Measurements from ENCODE around the gene GPRIN1.
"Not testable (repeated sequence)": the region's sequence is repeated elsewhere in the genome, so short reads cannot be mapped to it uniquely, and the experiment has no call there.

GPRIN1 gene

DNA sequence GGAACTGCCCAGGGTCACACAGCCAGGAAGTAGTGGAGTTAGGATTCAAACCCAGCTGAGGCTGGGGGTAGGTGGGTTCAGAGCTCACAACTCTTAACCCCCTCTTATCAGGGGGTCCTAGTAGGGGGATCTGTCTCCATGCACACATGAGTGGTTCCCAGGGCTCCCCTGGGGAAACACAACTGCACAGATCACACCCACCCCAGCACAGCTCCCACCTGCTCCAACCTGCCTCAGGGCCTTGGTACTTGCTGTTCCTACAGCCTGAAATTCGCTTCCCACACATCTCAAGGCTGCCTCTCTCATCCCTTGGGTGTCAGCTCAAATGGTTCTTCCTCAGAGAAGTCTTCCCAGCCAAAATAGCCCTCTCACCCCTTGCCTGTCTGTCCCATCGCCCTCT, 15.6 kb upstream of the GPRIN1 start:
- DNase-seq (ENCODE audit: low read depth in 2 of 3, low spot score in 1 of 3), result no peak

DNA sequence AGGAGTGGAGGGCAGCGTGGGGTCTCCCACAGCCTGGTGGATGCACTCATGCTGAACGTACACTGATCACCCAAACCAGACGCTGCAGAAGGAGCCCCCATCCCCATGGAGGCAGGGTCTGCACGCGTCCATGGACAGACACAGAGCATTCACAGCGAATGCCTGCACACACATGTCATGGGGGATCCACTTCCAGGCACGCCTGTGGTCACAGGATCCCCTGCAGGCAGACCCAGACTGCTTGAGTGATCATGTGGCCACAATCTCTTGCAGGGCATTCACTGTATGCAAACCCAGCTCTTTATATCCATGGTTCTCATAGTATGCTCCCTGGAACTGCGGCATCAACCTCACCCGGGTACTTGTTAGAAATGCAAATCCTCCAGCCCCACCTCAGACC, 15.0 kb upstream of the GPRIN1 start:
- DNase-seq (ENCODE audit: low read depth in 2 of 3, low spot score in 1 of 3), result no peak

DNA sequence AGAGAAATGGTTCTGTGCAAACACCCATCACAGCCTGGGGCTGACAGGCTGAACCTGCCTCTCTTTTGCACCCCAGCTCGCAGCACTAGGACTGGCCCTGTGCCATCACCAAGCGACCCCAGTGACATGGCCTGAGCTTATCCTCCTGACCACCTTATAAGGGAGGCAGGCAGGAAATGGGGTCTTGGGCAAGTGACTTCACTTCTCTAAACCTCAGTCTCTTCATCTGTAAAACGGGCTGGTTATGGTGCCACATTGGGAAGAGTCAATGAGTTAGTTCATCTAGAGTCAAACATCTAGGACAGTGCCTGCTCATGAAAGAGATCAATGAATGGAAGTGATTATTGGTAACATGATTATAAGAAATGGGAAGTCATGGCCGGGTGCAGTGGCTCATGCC, 14.2 kb upstream of the GPRIN1 start:
- DNase-seq (ENCODE audit: low read depth in 2 of 3, low spot score in 1 of 3), result no peak

DNA sequence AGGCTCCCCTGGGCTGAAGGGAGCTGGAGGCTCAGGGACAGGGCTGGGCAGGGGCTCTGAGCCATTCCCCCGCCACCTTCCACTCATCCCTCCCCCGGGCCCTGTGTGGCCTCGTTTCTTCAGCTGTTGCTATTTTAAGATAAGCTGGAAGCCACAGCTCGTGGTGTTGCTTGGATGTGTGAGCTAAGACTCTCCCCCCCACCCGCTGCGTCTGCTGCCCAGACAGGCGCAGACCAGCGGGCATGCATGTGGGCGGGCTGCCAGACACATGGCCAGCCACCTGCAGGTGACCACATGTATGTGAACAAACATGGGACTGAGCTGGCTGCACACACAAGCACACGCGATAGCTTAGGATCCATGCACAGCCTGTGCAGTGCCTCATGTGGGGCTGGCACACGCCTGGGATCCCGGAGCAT, 11.7 kb upstream of the GPRIN1 start:
- no peak for DNase-seq (ENCODE audit: low read depth in 2 of 3, low spot score in 1 of 3)

DNA sequence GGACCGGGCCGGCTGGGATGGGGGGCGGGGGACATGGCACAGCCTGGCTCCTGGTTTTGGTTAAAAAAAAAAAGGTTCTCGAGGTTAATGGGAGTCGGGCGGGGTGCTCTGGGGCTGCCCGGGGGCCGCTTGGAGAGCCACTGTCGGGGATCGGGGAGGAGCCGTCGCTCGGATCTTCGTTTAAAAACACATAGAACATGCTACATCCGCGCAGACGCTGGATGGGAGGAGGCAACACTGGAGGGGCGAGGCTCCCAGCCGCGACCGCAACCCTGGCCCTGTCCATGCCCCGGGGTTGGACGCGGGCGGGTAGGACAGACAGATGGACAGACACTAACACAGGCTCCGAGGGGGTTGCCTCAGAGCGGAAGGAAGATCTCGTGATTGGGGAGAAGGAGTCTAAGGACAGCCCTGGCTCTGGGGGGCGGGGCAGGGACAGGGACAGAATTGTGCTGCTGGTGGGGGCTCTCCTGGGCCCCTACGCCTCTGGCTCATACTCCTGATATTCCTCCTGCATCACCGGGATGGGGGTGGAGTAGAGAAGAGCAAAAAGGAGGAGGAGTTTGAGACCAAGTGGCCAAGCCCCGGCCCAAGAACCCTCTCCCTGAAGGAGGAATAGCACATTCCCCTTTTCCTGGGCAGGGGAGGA, 10.5 kb upstream of the GPRIN1 start:
- DNase-seq (ENCODE audit: low read depth in 2 of 3, low spot score in 1 of 3), result no peak

DNA sequence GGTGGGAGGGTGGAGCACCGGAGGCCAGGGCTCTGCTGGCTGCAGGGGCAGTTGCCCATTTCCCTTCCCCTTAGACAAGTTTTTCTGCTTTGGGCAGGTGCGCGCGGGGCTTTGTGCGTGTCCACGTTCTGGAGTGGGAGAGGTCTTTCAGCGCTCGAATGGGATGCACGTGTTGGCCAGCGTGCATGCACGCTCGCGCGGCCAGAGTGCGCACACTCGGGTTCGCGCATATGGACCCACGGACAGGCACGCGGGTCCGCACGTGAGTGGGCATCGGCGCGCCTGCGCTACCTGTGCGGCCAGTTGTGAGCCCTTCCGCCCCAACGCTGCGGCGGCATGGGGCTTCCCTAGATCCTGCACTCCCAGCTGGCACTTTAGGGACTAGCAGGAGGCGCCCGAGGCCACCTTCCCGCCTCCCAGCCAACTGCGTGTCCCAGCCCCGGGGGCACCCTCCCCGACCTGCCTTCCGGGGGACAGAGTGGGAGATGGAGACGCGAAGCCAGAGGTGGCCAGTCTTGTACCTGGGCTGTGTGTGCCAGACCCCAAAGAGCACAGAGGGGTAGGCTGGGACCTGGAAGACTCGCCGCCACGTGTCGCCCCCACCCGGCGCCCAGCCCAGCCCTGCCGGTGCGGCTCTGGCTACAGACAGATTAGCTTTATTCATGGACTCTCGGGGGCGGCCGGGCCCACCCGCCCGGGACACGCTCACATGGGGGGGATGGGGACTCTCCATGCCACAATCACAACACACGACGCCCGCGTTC, 9.8 kb upstream of the GPRIN1 start:
- DNase-seq (ENCODE audit: low read depth in 2 of 3, low spot score in 1 of 3), result no peak

DNA sequence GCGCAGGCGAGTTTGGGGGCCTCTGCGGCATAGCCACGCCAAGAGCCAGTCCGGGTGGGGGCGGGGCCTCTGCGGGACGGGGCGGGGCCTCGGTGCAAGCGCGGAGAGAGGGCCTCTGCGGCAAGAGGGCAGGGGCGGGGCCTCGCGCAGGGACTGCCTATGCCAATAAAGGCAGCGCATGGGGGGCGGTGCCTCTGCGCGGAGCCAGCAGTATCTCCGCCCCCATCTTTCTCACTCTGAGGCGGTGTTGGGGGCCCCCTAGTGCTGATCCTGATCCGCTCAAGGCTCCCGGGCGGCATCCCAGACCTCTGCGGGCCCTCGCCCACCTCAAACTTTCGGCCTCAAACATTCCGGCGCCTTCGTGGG, 9.2 kb upstream of the GPRIN1 start:
- DNase-seq (ENCODE audit: low read depth in 2 of 3, low spot score in 1 of 3), result peak; percentile 76 to 79 (median 77)

DNA sequence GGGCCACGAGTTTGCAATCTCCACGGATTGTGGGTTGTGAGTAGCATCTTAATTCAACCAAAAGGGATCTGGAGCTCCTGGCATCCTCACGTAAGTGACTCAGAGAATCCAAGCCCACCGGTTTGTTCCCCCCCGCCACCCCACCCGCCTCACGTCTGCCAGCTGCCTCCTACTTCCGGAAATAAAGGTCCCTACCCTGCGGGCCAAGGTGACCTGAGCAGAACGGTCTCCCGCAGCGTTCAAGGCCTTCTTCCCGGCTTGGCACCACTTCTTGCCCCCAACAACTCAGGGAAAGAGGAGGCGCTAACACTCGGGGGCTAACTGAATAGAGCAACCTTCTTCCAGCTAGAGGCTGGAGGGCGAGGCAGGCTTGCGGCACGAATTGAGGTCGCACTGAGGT, 8.8 kb upstream of the GPRIN1 start:
- DNase-seq (ENCODE audit: low read depth in 2 of 3, low spot score in 1 of 3), result no peak

DNA sequence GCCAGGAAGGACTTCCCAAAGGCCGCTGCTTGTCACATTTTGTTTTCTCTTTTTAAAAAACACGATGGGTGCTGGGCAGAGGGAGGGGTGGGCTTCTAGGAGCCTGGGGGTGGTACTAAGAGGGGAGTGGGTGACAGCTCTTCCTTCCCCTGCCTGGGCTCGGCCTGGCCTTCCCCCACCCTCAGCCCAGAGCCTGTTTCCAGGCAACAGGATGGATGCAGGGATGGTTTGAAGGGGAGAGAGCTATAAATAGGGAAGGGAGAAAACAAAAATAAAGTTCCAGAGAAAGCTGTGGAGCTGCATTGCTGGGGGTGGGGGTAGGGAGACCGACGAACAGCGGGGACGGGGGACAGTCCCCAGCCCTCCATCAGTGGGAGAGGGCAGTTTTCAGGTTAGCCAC, 6.6 kb upstream of the GPRIN1 start:
- DNase-seq (ENCODE audit: low read depth in 2 of 3, low spot score in 1 of 3), result no peak

DNA sequence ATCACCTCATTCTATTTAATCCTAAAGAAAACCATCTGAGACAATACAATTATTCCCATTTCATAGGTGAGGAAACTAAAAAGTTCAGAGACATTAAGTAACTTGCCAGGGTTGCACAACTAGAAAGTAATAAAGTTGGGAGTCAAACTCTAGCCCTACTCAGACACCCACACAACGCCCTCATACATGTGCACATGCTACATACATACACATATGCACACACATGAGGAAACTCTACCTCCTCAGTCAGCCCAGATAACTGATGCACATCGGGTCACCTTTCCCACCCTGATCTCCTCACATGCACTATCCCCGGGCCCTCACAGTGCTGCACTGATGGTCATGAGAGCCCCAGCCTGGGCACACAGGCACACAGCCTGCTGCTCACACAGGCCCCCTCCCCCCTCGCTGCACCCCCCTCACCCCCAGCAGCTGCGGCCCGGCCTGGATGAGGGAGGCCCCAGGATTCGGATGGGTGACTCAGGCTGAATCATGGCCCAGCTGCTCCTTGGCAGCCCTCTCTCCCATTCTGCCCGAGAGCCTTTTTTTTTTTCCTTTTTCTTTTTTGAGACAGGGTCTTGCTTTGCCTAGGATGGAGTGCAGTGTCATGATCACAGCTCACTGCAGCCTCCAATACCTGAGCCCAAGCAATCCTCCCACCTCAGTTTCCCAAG, 5.0 kb upstream of the GPRIN1 start:
- DNase-seq (ENCODE audit: low read depth in 2 of 3, low spot score in 1 of 3), result no peak

DNA sequence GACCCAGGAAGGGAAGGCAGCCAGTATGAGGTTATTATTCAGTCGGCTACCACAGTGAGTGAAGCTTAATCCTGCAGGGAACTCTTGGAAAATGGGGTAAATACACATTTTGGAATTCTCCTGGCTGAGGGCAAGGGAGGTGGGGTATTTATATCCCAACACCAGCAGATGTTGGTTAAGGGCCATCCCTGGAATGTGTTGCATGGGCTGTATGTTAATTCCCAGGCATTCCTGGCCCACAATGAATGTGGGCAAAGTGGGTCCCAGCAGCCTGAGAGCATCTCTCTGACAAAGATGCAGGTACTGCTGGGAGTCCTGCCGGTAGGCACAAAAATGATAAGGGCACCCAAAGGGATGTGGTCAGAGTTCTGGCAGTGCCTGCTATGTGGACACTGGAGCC, 2.9 kb upstream of the GPRIN1 start:
- DNase-seq (ENCODE audit: low read depth in 2 of 3, low spot score in 1 of 3), result no peak

DNA sequence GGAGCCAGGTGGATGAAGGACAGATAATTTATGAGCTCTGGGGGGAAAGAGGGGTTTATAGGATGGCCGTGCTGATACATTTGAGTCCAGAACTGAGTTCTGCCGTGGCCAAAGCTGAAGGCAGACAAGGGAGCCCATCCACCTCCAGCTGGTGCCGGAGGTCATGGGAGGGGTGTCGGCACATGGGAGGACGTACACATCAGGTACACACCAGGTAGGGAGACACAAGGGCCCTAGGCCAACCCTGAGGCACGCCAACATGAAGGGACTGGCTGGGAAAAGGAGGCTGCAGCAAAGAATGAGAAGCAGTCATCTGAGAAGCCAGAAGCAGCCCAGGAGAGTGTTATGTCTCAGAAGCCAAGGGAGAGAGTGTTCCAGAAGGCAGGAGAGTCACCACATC, 2.1 kb upstream of the GPRIN1 start:
- DNase-seq (ENCODE audit: low read depth in 2 of 3, low spot score in 1 of 3), result no peak

DNA sequence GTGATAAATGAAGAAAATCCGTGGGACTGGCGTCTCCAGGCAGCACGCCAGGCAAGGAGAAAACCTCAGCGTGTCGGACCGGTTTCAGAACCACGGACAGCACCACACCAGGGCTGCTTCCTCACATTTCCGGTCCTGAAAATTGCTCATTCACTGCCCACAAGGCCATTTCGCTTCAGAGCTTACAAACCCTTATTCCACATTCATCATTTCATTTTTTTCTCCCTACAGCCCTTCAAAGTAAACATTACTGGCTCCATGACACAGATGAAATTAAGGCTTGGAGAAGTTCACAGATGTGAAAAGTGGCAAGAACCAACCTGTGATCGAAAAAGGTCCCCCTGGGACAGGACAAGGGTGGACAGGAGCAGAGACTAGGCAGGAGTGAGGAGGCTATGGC, 1.5 kb upstream of the GPRIN1 start:
- DNase-seq (ENCODE audit: low read depth in 2 of 3, low spot score in 1 of 3), result peak; percentile 25 to 54 (median 49)

DNA sequence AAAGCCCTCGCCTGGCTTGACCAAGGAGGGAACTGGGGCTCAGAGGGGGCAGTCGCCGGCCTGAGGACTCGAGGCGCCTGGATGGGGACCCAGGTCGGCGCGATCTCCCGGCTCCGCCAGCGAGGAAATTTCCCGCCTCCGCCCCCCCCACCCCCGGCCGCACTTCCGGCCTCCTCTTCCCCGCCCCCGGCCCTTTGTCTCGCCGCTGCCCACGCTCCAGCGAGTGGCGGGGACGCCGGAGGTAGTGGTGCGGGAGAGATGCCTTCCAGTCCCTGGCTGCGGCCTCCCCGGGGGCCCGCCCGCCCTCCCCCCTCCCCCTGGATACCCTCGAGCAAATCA, 448 bp upstream of the GPRIN1 start:
- no peak for DNase-seq (ENCODE audit: low read depth in 2 of 3, low spot score in 1 of 3)

DNA sequence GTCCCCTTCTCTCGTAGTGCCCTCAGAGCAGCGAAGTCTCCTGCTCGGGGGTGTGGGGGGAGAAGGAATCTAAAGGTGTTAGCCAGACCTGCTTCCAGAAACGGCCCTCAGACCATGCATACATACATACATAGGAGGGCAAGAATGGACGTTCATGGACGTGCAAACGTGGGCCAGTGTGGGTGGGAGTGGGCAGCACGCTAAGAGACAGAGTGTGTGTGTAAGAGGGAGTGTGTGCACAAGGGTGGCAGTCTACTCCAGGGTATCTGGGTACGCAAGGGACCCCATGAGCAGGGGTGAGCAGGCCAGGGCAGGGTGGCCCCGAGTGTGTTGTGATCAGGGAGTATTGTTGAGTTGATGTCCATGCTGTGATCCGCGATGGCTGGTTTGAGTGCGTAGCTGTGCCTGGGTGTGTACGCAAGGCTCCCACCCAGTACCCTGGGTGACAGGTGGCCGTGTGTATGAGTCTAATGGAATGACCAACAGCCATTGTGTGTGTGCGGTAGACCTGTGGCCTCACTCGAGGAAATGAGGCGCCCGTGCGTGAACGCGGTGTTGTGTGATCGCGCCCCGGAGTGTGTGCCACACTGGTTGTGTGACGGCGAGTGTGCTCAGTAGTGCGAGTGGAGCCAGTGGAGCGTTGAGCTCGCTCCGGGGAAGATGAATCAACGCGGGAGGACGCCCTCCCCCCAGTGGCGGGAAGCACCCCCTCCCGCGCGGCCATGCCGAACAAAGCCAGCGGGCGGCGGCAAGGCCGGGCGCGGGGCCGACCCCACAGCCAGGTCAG, 826 bp downstream of the GPRIN1 start:
- no peak for DNase-seq (ENCODE audit: low read depth in 2 of 3, low spot score in 1 of 3)

DNA sequence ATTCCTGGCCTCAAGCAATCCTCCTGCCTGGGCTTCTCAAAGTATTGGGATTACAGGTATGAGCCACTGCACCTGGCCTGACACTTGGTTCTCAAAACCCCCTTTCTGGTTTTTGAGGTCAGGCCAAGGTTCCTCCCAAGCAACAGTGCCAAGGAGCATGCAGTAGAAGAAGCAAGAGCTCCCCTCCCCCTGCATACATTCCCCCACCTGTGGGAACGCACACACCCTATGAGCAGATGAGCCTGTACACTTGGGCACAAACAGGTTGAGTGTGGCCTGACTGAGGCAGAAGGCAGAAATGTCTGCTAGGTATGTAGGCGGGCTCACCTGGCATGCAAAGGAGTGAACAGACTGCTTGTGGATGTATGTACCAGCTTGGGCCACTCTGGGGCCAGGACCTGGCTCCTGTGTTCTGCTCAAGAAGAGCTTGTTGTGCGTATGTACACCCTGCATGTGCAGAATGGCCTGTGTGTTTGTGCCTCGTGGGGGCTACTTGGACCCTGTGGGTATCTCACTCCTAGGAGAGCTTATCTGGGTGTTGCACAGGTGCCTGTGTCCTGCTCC, 1.7 kb downstream of the GPRIN1 start:
- DNase-seq (ENCODE audit: low read depth in 2 of 3, low spot score in 1 of 3), result no peak

DNA sequence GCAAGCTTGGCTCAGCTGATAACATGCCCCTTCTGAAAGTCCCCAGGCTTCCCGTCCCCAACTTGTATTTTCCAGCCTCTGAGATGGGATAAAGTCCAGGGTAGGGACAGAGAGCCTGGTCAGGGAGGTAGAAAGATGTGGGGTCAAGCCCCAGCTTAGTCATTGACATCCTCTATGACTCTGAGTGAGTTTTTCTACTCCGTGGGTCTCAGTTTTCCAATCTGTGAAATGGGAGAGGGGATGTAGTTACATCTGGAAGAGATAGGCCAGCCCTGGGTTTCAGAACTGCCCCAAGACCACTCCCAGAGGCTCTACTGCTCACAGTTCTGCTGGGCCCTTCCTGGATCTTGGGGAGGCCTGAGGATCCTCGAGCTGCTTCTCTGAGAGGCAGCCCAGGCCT, 3.1 kb downstream of the GPRIN1 start:
- DNase-seq (ENCODE audit: low read depth in 2 of 3, low spot score in 1 of 3), result no peak

DNA sequence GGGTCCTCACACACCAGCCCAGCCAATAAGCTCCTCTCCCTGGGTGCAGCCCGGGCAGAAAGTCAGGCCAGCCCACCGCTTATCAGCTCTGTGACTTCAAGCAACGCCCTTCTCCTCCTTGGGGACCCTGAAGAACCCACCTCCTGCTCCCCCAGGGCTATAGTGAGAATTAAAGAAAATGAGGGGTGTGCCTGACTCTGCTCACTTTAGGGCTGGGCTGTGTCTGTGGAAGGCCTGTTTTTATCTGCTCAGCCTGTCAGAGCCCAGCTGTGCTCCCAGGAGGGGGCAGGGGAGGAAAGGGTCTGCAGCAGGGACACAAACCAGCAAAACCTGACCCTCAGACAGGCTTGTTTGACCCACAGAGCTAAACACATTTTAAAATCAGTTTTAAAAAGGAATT, 3.9 kb downstream of the GPRIN1 start:
- DNase-seq (ENCODE audit: low read depth in 2 of 3, low spot score in 1 of 3), result no peak

DNA sequence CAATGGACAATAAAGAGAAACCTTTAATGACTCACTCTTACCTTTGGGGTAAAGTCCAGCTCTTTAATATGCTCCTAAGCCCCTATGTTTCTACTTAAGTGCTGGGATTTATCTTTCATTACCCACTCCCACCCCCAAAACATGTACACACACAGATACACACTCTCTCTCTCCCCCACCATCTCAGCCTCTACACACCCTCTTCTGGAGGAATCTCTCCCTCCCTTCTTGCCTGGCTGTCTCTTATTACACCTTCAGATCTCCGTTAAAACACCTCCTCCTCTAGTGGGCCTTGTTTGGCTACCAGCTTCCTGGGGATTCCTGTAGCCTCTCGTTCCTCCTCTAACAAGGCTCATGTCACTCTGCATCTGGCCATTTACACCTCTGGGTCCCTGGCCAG, 6.9 kb downstream of the GPRIN1 start:
- no peak for DNase-seq (ENCODE audit: low read depth in 2 of 3, low spot score in 1 of 3)

DNA sequence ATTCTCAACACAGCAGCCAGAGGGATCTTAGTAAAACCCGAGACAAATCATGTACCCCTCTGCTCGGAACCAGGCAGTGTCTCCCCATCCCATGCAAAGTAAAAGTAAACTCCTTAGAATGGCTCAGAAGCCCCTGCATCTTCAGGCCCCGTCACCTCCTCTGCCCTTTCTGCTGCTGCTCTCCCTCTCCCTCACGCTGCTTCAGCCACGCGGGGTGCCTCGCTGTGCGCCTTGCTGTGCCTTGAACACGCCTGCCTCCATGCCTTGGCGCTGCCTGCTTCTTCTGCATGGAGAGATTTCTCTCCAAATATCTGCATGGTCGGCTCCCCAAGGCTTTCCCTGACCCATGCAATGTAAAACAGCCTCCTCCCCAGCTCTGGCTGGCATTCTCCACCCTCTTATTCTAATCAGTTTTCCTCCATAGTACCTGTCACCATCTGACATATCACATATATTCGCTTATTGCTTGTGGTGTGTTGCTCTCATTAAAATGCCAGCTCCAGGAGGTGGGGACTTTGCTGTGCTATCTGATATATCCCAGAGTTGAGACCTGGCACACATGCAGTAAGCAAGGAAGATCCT, 8.0 kb downstream of the GPRIN1 start:
- DNase-seq (ENCODE audit: low read depth in 2 of 3, low spot score in 1 of 3), result no peak

DNA sequence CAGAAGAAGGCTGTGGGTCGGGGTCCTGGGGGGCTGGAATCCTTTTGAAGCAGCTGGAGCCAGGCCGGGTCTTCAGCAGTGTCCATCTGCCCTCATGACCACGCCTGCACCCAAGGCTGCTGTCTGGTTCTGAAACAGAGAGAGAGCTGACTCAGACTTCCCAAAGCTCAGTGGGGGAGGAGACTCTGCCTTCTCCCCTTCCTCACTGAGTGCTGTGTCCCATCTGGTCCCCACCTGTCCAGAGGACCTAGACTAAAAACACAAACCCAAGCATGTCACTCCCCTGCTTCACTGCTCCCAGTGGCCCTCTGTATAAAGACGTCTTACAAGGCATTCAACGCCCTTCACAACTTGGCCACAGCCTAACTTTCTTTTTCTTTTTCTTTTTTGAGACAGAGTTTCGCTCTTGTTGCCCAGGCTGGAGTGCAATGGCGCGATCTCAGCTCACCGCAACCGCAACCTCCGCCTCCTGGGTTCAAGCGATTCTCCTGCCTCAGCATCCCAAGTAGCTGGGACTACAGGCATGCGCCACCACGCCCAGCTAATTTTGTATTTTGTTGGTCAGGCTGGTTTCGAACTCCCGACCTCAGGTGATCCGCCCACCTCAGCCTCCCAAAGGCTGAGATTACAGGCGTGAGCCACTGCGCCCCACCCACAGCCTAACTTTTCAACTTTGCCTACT, 10.1 kb downstream of the GPRIN1 start:
- DNase-seq (ENCODE audit: low read depth in 2 of 3, low spot score in 1 of 3), result not testable (repeated sequence)
